OCI-LY3 (cell line): ENCODE measurements around the gene CACFD1.

Experiments
- EZH2phosphoT487 ChIP-seq: fragments of 200-600 bp; shearing (Covaris generic); IDR thresholded peaks from 2 replicates; pipeline ENCODE4 v1.6.1; 2018; ENCODE audit warnings: antibody characterized with exemption, mixed run types, low read depth
- TF ChIP-seq, protein P1 (sequence below): fragments of 200-600, 300-600 bp; sonication (generic); IDR thresholded peaks from 2 replicates; pipeline ENCODE4 v1.5.1; 2014; ENCODE audit warnings: antibody characterized with exemption, low read length, low read depth

DNA sequence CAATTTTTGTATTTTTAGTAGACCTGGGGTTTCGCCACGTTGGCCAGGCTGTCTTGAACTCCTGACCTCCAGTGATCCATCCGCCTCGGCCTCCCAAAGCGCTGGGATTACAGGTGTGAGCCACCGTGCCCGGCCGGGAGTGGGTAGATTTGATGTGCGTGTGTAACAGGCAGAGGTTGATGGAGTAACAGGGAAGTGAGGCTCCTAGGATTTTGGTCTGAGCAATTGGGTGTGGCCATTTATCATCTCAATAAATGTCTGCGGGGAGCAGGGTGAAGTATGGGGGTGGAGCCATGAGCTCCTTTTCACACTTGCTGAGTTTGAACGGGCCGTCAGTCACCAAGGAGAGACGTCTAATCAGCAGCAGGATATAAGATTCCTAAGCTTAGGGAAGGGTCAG is 40.8 kb upstream of the CACFD1 start:
- TF ChIP-seq, protein P1, sequence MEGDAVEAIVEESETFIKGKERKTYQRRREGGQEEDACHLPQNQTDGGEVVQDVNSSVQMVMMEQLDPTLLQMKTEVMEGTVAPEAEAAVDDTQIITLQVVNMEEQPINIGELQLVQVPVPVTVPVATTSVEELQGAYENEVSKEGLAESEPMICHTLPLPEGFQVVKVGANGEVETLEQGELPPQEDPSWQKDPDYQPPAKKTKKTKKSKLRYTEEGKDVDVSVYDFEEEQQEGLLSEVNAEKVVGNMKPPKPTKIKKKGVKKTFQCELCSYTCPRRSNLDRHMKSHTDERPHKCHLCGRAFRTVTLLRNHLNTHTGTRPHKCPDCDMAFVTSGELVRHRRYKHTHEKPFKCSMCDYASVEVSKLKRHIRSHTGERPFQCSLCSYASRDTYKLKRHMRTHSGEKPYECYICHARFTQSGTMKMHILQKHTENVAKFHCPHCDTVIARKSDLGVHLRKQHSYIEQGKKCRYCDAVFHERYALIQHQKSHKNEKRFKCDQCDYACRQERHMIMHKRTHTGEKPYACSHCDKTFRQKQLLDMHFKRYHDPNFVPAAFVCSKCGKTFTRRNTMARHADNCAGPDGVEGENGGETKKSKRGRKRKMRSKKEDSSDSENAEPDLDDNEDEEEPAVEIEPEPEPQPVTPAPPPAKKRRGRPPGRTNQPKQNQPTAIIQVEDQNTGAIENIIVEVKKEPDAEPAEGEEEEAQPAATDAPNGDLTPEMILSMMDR = no peak
- TF ChIP-seq EZH2phosphoT487 = no peak
